ENCODE measurements around the gene SLC38A1.

- TF ChIP-seq, protein P1, sequence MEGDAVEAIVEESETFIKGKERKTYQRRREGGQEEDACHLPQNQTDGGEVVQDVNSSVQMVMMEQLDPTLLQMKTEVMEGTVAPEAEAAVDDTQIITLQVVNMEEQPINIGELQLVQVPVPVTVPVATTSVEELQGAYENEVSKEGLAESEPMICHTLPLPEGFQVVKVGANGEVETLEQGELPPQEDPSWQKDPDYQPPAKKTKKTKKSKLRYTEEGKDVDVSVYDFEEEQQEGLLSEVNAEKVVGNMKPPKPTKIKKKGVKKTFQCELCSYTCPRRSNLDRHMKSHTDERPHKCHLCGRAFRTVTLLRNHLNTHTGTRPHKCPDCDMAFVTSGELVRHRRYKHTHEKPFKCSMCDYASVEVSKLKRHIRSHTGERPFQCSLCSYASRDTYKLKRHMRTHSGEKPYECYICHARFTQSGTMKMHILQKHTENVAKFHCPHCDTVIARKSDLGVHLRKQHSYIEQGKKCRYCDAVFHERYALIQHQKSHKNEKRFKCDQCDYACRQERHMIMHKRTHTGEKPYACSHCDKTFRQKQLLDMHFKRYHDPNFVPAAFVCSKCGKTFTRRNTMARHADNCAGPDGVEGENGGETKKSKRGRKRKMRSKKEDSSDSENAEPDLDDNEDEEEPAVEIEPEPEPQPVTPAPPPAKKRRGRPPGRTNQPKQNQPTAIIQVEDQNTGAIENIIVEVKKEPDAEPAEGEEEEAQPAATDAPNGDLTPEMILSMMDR (IDR thresholded peaks at IDR 0.05): no peak
- no peak for TF ChIP-seq POLR2AphosphoS5 (IDR thresholded peaks at IDR 0.05)
Observed at GRCh38 chr12:46244273-46244915, 24.4 kb downstream of the SLC38A1 start.
